Measurements from ENCODE around the gene TSPYL6.

TSPYL6 gene

GRCh38 chr2:54255230-54256090 lies 569 bp downstream of the TSPYL6 start:
- DNase-seq: no peak

GRCh38 chr2:54254180-54254579 lies 1.8 kb downstream of the TSPYL6 start:
- peak; percentile 6 for DNase-seq

GRCh38 chr2:54249629-54250028 lies 6.4 kb downstream of the TSPYL6 start:
- DNase-seq: no peak

GRCh38 chr2:54247115-54247514 lies 8.9 kb downstream of the TSPYL6 start:
- DNase-seq: no peak

GRCh38 chr2:54240515-54241469 lies 15.2 kb downstream of the TSPYL6 start:
- no peak for DNase-seq

- DNase-seq: peak; percentile 4
Observed at GRCh38 chr2:54239427-54239826, 16.6 kb downstream of the TSPYL6 start.

- DNase-seq: no peak
Observed at GRCh38 chr2:54237428-54237827, 18.6 kb downstream of the TSPYL6 start.

DNA sequence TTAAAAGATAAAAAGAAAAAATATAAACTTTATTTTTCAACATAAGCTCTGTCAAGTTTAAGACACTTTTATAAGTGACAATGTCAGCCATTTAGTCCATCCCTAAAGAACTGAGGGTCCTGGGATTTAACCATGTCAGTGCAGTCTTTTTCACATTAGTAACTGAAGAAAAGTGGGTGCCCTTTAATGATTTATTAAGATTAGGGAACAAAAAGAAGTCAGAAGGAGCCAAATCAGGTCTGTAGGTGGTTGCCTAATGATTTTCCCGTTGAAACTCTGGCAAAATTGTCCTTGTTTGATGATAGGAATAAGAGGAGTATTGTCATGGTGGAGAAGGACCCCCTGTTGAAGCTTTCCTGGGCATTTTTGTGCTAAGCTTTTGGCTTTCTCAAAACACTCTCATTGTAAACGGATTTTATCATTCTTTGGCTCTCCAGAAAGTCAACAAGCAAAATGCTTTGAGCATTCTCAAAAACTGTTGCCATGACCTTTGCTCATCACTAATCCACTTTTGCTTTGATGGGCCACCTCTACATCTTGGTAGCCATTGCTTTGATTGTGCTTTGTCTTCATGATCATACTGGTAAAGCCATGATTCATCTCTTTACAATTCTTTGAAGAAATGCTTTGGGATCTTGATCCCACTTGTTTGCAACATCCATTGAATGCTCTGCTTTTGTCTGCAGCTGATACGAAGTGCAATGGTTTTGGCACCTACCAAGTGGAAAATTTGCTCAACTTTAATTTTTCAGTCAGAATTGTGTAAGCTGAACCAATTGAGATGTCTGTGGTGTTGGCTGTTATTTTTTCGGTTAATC lies 22.0 kb downstream of the TSPYL6 start:
- DNase-seq: no peak

DNA sequence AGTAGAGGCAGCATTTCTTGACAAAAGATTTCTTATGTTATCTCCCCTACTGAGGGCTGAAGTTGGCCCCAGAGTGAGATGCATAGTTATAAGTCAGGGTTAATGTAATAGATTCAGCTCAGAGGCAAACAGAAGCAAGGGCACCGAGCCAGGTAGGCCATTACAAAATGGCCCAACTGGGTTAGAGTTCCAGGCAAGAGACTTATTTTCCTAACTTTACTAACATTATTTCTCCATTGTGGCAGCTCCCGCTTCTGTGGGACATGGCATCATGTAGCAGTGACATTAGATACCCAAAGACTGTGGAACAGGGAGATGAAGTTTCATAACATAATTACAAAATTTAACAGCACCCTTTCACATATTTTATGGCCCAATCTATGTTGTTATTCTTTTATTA lies 27.1 kb downstream of the TSPYL6 start:
- DNase-seq: no peak

GRCh38 chr2:54227798-54228197 lies 28.2 kb downstream of the TSPYL6 start:
- DNase-seq: no peak

- DNase-seq: no peak
Observed at GRCh38 chr2:54226260-54226659, 29.8 kb downstream of the TSPYL6 start.

DNA sequence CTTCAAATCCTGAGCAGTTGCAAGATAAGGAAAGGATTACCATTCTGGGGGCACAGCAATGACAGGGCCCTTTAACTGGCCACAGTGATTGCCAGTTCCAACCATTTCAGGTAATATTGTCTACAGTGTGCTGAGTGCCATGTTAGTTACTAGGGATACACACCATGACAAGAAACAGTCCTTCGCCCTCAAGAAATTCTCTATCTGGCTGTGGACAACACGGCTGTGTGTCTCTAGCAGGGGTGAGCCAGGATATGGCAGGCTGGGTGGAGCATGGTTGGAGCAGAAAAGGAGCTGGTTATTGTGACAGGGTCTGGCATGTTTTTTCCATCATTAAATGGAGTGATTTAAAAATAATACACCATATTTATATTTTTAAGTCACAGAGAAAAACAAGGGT lies 31.0 kb downstream of the TSPYL6 start:
- DNase-seq: no peak

- DNase-seq: no peak
Observed at GRCh38 chr2:54213082-54213481, 42.9 kb downstream of the TSPYL6 start.

DNA sequence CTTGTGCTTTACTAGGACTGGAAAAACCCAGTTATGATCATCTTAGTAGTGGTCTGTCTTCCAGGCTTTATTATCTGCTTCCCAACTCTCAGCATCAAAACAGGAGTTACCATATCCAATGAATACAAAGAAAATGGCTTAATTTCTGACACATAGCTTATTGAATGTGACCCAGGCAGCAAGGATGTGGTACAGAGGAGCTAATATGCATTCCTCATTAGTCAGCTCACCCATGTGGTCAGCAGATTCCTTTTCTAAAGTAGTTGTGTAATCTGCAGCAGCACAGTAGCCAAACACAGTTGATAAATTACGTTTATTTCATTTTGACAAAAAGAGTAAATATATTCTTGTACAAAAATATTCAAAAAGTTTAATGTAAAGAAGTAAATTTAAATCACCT lies 43.6 kb downstream of the TSPYL6 start:
- no peak for DNase-seq

- DNase-seq: no peak
Observed at GRCh38 chr2:54209379-54209778, 46.6 kb downstream of the TSPYL6 start.

- no peak for DNase-seq
Observed at GRCh38 chr2:54208364-54209240, 47.4 kb downstream of the TSPYL6 start.

DNA sequence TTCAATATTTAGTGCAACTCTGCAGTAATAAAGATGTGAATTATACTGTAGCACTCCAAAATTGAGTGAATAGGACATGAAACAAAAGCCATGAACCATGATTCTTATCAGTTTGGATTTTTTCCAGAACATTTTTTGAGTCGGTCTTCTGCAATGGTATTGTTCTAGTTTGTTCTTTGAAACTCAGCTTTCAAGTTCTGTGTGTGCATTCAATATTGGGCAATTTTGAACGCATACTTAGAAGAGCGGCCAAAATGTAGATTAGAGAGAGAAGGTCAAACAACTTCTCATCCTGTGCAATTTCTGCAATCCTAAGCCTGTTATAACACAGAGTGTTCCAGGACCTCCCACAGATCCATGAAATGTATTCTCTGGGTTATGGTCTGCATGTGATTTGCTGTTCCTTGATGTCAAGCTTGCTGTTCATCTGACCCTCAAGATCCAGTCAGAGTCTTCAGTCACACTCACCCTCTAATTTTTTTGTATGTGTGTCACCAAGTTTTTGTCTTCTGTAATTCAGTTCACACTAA lies 48.3 kb downstream of the TSPYL6 start:
- no peak for DNase-seq

- peak; percentile 47 for DNase-seq
Observed at GRCh38 chr2:54206596-54206995, 49.4 kb downstream of the TSPYL6 start.

GRCh38 chr2:54204476-54204875 lies 51.6 kb downstream of the TSPYL6 start:
- DNase-seq: no peak

Data from NCI-H146 (cell line).